HG03045 (cell line): Measurements from ENCODE around the gene CCDC43.
A peak's percentile ranks its signal among the peaks of the same experiment; 100 is the strongest.
"Not testable (repeated sequence)": the region's sequence is repeated elsewhere in the genome, so short reads cannot be mapped to it uniquely, and the experiment has no call there.

Experiments
- ATAC-seq: cut with Tn5 transposase; IDR thresholded peaks from one replicate; pipeline ENCODE4 v1.9.1; 2021; ENCODE audit warnings: mild to moderate bottlenecking, moderate library complexity; ENCODE audit not compliant: unreplicated experiment

The CCDC43 gene, protein sequence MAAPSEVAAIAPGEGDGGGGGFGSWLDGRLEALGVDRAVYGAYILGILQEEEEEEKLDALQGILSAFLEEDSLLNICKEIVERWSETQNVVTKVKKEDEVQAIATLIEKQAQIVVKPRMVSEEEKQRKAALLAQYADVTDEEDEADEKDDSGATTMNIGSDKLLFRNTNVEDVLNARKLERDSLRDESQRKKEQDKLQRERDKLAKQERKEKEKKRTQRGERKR

DNA sequence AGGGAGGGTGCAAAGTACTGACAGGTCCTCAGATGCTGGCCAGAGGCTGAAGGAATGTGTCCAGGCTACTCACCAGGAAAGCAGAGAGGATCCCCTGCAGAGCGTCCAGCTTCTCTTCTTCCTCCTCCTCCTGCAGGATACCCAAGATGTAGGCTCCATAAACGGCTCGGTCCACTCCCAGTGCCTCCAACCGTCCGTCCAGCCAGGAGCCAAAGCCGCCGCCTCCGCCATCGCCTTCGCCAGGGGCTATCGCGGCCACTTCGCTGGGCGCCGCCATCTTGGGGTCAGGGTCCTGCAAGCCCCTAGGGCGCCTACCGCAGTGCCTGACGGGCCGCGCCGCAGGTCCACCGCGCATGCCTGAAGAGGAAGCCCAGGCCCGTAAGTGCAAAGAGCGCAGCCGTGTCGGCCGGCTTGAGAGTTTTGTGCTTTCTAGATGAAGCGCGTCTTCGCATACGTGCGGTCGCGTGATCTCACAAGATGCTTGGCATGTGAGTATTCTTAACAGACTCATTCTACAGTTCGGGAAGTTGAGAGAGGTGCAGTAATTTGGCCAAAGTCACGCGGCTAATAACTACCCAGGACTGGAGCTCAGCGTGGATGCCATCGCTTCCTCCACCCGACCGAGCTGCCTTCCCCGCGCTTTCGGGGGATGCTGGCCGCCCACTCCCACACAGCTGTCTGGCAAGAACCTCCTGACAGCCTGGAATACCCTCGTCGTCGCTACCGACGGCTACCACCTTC is at the start of gene CCDC43:
TSS of gene CCDC43 (minus strand) at position 300 of the 741 bp plus-strand sequence. CDS start at position 277, 23 bp downstream.
- peak; percentile 84 for ATAC-seq

DNA sequence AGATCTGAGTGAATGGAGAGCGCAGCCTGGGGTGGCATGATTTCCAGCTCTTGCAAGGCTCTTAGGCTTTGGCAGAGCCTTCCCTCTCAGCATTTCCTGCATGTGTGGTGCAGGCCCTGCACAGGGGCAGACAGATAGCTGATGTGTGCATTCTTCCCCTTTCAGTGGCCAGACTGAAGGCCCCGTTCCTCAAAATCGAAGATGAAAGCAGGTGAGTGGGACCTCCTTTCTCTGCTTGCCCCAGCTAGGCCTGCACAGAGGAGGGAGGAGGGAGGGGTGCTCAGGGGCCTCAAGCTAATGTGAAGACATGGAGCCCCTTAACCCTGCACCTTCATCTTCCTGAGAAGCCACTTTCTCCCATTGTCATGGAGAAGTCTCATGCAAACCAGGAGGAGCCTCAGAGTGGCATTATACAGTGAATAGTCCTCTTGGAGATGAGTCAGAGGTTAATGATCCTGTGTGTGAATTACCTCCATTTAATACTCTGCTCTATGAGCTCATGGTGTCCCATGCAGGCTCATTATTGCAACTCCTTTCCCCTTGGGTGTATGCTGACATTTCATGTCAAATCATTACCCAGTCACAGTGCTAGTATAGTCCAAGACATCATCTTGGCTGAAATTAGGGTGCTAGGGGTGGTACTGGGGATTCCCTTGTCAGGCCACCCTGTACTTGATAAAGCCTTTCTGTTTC is 48.8 kb upstream of the CCDC43 start:
- no peak for ATAC-seq

GRCh38 chr17:44736551-44737240 is 47.1 kb upstream of the CCDC43 start:
- no peak for ATAC-seq

DNA sequence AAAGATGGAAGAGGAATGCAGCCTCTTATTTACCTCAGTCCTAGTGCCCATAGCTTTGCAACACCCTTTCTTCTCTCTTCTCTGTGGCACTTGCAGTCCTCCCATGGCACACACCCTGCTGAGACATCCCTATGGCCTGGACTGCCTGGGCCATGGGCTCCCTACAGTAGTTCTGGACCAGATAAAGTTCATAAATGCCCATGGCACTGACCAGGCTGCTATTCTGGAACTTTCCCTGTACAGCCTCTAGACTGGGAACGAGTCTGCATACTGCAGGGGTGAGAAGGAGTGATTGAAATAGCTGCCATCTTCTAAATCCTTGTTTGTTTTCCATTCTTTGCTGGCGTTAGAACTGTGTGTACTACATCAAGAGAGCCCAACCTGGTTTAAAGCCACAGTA is 44.7 kb upstream of the CCDC43 start:
- ATAC-seq = no peak

GRCh38 chr17:44733753-44734152 is 44.2 kb upstream of the CCDC43 start:
- ATAC-seq = no peak

DNA sequence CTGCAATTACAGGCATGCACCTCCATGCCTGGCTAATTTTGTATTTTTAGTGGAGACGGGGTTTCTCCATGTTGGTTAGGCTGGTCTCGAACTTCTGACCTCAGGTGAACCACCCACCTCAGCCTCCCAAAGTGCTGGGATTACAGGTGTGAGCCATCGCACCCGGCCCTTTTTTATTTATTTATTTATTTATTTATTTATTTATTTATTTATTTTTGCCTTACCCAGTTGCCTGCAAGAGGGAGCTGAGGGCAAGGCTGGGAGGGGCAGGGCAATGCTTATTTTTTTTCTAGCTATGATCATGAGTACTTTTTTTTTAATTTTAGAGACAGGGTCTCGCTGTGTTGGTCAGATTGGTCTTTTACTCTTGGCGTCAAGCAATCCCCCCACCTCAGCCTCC is 36.5 kb upstream of the CCDC43 start:
- not testable (repeated sequence) for ATAC-seq

GRCh38 chr17:44722254-44722653 is 32.7 kb upstream of the CCDC43 start:
- ATAC-seq = no peak

- ATAC-seq = no peak
Measured at GRCh38 chr17:44719444-44719843, 29.9 kb upstream of the CCDC43 start.

DNA sequence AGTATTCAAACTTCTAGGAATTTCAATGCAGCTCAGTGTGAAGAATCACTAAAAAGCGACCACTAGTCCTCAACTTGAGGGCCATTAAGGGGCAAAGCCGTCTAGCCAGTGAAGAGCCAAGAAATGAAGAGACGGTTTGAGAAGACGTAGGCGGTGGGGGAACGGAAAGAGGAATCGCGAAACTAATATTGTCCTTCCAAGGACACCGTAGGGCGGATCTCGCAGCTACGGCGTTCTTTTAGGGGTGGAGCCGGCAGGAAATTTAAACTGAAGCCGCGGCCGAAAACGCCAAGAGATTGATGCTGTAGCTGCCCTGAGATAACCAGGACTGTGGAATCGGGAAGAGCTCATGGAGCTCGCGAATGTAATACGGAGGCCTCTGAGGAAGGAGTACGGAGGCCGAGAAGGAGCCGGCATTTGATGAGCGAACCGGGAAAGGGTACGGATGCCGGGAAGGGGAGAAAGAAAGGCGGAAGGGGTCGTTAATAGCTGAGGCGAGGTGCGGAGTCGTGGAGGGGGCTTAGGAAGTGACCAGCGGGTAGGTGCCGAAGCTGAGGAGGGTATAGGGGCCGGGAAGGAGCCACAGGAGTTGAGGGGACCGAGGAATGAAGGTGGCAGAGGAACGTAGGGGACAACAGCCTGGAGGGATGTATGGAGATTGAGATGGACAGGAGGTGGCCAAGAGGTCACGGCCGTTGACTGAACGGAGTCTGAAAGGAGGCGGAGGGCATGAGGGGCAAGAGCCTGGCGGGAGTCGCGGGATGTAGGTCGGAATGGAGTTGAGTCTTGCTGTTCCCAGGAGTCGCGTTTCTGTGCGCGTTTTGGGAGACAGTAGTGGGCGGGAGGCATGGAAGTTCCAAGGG is 19.1 kb upstream of the CCDC43 start, which contains the start of gene DBF4B:
TSS of gene DBF4B (plus strand) at position 265 of the 863 bp plus-strand sequence. CDS start at position 421, 156 bp downstream.
- peak; percentile 66 for ATAC-seq

DNA sequence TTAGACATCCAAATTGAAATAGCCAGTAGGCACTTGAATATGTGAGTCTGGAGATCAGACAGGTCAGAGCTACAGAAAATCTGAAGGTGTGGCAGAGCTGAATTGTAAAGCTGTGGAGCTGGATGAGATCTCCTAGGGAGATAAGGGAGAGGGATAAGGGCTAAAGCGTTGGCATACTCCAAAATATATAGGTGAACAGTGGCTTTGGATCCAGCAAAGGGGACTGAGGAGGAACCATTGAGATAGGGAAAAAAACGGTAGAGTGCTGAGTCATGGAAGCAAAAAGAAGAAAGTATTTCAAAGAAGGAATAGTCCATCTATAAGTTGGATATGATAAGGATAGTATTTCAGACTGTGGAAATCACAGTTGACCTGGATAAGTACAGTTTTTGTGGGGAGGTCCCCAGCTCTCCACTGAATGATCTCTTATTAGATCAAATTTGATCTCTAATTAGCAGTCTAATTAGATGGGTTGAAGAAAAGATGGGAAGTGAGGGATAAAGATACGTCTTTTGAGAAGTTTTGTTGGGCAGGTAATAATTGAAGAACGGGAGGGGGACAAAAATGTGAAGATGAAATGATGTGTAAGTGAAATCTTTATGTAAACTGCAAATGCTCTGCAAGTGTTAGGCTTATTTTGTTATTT is 18.3 kb upstream of the CCDC43 start:
- peak; percentile 12 for ATAC-seq

- ATAC-seq = not testable (repeated sequence)
Measured at GRCh38 chr17:44700288-44700687, 10.7 kb upstream of the CCDC43 start.

DNA sequence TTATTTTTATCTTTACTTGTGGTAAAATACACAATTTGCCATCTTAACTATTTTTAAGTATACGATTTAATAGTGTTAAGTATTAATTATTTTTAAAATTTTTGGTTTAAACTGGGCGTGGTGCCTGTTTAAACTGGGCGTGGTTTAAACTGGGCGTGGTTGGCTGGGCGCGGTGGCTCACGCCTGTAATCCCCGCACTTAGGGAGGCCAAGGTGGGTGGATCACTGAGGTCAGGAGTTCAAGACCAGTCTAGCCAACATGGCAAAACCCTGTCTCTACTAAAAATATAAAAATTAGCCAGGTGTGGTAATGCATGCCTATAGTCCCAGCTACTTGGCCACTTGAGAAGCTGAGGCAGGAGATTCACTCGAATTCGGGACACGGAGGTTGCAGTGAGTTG is 4.0 kb upstream of the CCDC43 start:
- no peak for ATAC-seq

GRCh38 chr17:44690746-44691306 is 1.2 kb upstream of the CCDC43 start:
- ATAC-seq = not testable (repeated sequence)

DNA sequence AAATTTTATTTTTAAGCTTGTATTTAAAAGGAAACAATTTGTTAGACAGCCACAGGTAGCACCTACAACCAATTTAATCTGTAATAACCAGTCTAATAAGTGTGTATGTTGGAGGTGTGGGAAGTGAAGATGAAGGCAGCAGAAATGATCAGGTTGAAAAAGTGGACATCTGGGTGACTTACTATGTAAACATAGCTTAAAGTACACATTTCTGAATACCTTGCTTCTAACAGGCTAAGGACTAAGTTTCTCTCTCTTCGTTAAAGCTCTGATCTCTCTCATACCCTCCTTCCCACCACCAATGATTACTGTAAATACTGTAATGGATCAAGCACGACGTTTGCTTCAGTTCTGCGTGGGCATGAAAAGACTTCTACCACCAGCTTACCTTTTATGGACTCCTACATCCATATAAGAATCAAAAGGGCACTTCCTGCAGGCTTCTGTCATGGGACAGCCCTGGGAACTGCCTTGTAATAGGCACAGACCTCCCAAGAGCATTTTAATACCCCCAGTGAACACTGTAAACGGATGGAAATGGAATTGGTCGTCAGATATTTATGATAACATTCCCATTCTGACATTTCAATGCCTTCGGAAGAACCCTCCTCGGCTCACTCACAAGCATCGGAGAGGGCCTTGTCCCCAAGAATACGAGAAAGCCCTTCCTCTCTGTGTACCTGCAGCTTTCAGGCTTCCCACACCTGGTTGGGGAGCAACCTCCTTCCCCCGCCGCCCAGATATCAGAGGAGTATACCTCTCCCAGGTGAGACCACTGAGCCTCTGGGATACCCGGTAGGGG is 700 bp downstream of the CCDC43 start:
- peak; percentile 31 for ATAC-seq

DNA sequence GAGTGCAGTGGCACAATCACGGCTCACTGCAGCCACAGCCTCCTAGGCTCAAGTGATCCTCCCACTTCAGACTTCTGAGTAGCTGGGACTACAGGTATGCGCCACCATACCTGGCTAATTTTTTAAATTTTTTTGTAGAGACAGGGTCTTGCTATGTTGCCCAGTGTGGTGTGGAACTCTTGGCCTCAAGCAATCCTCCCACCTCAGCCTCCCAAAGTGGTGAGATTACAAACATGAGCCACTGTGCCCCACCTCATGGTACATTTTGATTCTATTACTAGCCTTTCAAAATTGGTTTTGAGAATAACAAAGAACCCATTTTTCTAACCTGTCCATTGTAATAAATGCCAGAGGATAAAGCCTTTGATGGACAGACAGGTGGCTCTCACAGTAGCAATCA is 1.4 kb downstream of the CCDC43 start:
- ATAC-seq = no peak

GRCh38 chr17:44687756-44688155 is 1.8 kb downstream of the CCDC43 start:
- no peak for ATAC-seq

DNA sequence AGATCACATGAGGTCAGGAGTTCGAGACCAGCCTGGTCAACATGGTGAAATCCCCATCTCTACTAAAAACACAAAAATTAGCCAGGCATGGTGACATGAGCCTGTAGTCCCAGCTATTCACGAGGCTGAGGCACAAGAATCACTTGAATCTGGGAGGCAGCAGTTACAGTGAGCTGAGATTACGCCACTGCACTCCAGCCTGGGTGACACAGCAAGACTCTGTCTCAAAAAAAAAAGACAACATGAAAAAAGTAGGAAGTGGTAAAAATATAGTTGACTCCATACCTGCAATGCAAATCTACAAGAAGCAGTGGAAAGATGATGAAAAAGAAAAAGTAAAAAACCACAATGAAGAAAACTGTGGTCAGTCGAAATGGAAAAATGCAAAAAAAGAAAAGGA is 6.3 kb downstream of the CCDC43 start:
- ATAC-seq = not testable (repeated sequence)

- ATAC-seq = no peak
Measured at GRCh38 chr17:44677136-44677535, 12.4 kb downstream of the CCDC43 start.

GRCh38 chr17:44673893-44674292 is 15.7 kb downstream of the CCDC43 start:
- ATAC-seq = no peak
